Liver (tissue), 9 donors: ENCODE measurements around the gene GPR55. TPM values are rescaled to one million over a fixed set of nuclear protein-coding genes. Genes with fewer than 3 reads are reported as not detected.

Experiments
- DNase-seq: peaks from one replicate; pipeline ENCODE4 v3.0.0-alpha.2; 2017; ENCODE audit warnings: low spot score
- H3K27ac ChIP-seq, 2 donors: one replicate each; pipeline ENCODE4 v1.7.0; 2013; ENCODE audit warnings: inconsistent platforms in 2 of 2, low read length in 2 of 2, control low read depth in 1 of 2, low read depth in 1 of 2, mild to moderate bottlenecking in 1 of 2
- H3K27me3 ChIP-seq, 4 donors: one replicate each; pipeline versions ENCODE4 v1.6.1 to v1.7.0; 2013; ENCODE audit warnings: low read length in 3 of 4, inconsistent platforms in 1 of 4, mild to moderate bottlenecking in 1 of 4, moderate library complexity in 1 of 4; ENCODE audit not compliant: control insufficient read depth in 4 of 4, insufficient read depth in 4 of 4
- H3K36me3 ChIP-seq, 4 donors: one replicate each; pipeline versions ENCODE4 v1.6.1 to v1.7.0; 2013; ENCODE audit warnings: low read length in 3 of 4, mild to moderate bottlenecking in 3 of 4, low read depth in 1 of 4, moderate library complexity in 1 of 4; ENCODE audit not compliant: control insufficient read depth in 4 of 4, insufficient read depth in 3 of 4
- H3K4me1 ChIP-seq, 4 donors: one replicate each; pipeline versions ENCODE4 v1.6.1 to v1.7.0; 2013; ENCODE audit warnings: low read length in 3 of 4, mild to moderate bottlenecking in 3 of 4, moderate library complexity in 1 of 4; ENCODE audit not compliant: control insufficient read depth in 4 of 4, insufficient read depth in 4 of 4
- H3K4me3 ChIP-seq, 3 donors: one replicate each; pipeline versions ENCODE4 v1.6.1 to v1.7.0; 2013; ENCODE audit warnings: low read length in 3 of 3, control low read depth in 1 of 3, low read depth in 1 of 3, mild to moderate bottlenecking in 1 of 3
- H3K9ac ChIP-seq, 2 donors: one replicate each; pipeline ENCODE4 v1.7.0; 2013; ENCODE audit warnings: low read length in 2 of 2, mild to moderate bottlenecking in 2 of 2, moderate library complexity in 2 of 2, control low read depth in 1 of 2, low read depth in 1 of 2
- H3K9me3 ChIP-seq, 4 donors: one replicate each; pipeline versions ENCODE4 v1.6.1 to v1.7.0; 2013; ENCODE audit warnings: low read length in 3 of 4; ENCODE audit not compliant: control insufficient read depth in 4 of 4
- EGR1 ChIP-seq, 2 donors: IDR thresholded peaks; 2 replicates each; pipeline ENCODE4 v1.6.1; 2016 to 2018; ENCODE audit warnings: antibody characterized with exemption in 2 of 2, low read depth in 2 of 2
- FOXA1 ChIP-seq: IDR thresholded peaks from 2 replicates; pipeline ENCODE4 v1.6.1; 2016; ENCODE audit warnings: antibody characterized with exemption
- FOXA2 ChIP-seq: IDR thresholded peaks from 2 replicates; pipeline ENCODE4 v1.6.1; 2016; ENCODE audit warnings: antibody characterized with exemption
- GABPA ChIP-seq, 2 donors: IDR thresholded peaks in 1 of 2; conservative IDR thresholded peaks in 1 of 2; 2 replicates each; pipeline ENCODE4 v1.6.1; 2016; ENCODE audit warnings: antibody characterized with exemption in 2 of 2, mild to moderate bottlenecking in 1 of 2, moderate library complexity in 1 of 2
- HNF4A ChIP-seq, 2 donors: conservative IDR thresholded peaks; 2 replicates each; pipeline ENCODE4 v1.6.1; 2016; ENCODE audit warnings: antibody characterized with exemption in 2 of 2, mild to moderate bottlenecking in 2 of 2
- HNF4G ChIP-seq: IDR thresholded peaks from 2 replicates; pipeline ENCODE4 v1.6.1; 2016; ENCODE audit warnings: antibody characterized with exemption
- JUND ChIP-seq, 2 donors: IDR thresholded peaks; 2 replicates each; pipeline ENCODE4 v1.6.1; 2016; ENCODE audit warnings: antibody characterized with exemption in 2 of 2
- RAD21 ChIP-seq, 2 donors: IDR thresholded peaks; 2 replicates each; pipeline ENCODE4 v1.6.1; 2016; ENCODE audit warnings: antibody characterized with exemption in 2 of 2, mild to moderate bottlenecking in 2 of 2
- SP1 ChIP-seq: IDR thresholded peaks from 2 replicates; pipeline ENCODE4 v1.6.1; 2018; ENCODE audit warnings: antibody characterized with exemption, mild to moderate bottlenecking
- TAF1 ChIP-seq: conservative IDR thresholded peaks from 2 replicates; pipeline ENCODE4 v1.6.1; 2016; ENCODE audit warnings: antibody characterized with exemption, mild to moderate bottlenecking
- YY1 ChIP-seq: IDR thresholded peaks from 2 replicates; pipeline ENCODE4 v1.6.1; 2016; ENCODE audit warnings: antibody characterized with exemption, mild to moderate bottlenecking
- WGBS: extraction: QIAGEN DNeasy Blood & Tissue Kit; methylation state at CpG from one replicate; pipeline ENCODE4 v1.1.7; 2013; 5-methylcytosine and 5-hydroxymethylcytosine counted together
- polyA plus RNA-seq, 2 donors: library from polyadenylated mRNA; stranded (reverse) in 1 of 2; unstranded in 1 of 2; fragments of 200-250 nt in 1 of 2; fragments of >200 nt in 1 of 2; fragmentation: Nextera tagmentation in 1 of 2; extraction: Ambion mirVana in 1 of 2; gene quantifications; one replicate each; pipeline versions ENCODE4 v1.2.1 to v1.2.3, GENCODE V29; 2013 to 2015
- total RNA-seq, 2 donors: library from RNA; depleted of rRNA; stranded (reverse); fragments of >200 nt; gene quantifications; one replicate each; pipeline ENCODE4 v1.2.3, GENCODE V29; 2014
- TF ChIP-seq, protein P1 (sequence below): IDR thresholded peaks from 2 replicates; pipeline ENCODE4 v1.6.1; 2016; ENCODE audit warnings: antibody characterized with exemption
- TF ChIP-seq, protein P2 (sequence below): IDR thresholded peaks from 2 replicates; pipeline ENCODE4 v1.6.1; 2016; ENCODE audit warnings: antibody characterized with exemption, mild to moderate bottlenecking
- TF ChIP-seq, protein P3 (sequence below): fragments of 150-350 bp; IDR thresholded peaks from 2 replicates; pipeline ENCODE4 v1.5.1; 2017; ENCODE audit warnings: improper control_type of control experiment, low read depth, low read length; ENCODE audit not compliant: missing input control
- TF ChIP-seq, protein P4 (sequence below): IDR thresholded peaks from 2 replicates; pipeline ENCODE4 v1.6.1; 2016; ENCODE audit warnings: antibody characterized with exemption
- TF ChIP-seq, protein P5 (sequence below): IDR thresholded peaks from 2 replicates; pipeline ENCODE4 v1.6.1; 2016; ENCODE audit warnings: antibody characterized with exemption
- donor health status: healthy.
- donor health status: healthy.
- donor health status: healthy.
- donor health status: healthy.
- donor health status: healthy.

Gene GPR55
- total and polyA plus RNA-seq, 4 donors: 0.05 to 0.17 (median 0.10) TPM; not detected in 1

DNA sequence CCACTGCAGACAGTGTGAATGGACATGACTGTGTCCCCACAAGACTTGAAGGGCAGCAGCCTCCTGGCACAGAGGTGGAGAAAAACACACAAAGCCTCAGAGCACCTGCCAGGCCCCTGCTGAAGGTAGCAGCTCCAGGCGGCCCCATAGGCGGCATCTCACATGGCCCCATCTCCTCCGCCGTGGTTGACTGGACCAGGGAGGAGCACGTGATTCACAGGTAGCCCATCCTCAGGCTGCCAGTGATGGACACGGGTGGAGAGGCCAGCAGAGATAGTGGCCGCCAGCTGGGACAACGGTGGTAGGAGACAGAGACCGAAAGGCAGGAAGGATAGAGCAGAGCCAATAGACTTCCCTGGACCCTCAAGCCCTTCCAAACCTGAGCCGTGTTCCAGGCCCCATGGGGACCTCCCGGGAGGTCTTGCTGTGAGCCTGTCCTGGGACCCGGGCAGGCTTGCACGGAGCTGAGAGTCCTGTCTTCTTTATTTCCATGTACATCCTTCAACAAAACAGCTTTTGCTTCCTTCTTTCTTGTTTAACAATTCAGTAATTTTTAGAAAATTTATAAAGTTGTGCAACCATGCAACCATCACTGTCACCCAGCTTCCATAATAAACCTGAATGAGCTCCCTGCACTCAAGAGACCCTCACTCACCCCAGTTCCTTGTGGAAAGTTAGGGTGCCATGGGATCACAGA, 26.9 kb downstream of the GPR55 start:
- Histone ChIP-seq H3K4me1 (no peaks in the 10 kb centered on the region), H3K9ac (no peak overlapping the region), H3K36me3 (no peaks in the 10 kb centered on the region), H3K27me3 (peaks cover 0 to 3% (median 0%) of the 10 kb centered on the region in 4 donors), H3K9me3 (no peaks in the 10 kb centered on the region), H3K4me3 (no peak overlapping the region), H3K27ac (no peak overlapping the region)
- TF ChIP-seq, protein P1, sequence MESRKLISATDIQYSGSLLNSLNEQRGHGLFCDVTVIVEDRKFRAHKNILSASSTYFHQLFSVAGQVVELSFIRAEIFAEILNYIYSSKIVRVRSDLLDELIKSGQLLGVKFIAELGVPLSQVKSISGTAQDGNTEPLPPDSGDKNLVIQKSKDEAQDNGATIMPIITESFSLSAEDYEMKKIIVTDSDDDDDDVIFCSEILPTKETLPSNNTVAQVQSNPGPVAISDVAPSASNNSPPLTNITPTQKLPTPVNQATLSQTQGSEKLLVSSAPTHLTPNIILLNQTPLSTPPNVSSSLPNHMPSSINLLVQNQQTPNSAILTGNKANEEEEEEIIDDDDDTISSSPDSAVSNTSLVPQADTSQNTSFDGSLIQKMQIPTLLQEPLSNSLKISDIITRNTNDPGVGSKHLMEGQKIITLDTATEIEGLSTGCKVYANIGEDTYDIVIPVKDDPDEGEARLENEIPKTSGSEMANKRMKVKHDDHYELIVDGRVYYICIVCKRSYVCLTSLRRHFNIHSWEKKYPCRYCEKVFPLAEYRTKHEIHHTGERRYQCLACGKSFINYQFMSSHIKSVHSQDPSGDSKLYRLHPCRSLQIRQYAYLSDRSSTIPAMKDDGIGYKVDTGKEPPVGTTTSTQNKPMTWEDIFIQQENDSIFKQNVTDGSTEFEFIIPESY: no peak
- DNase-seq: peak; percentile 30
- 86% methylated on average over 13 of the region's 13 CpGs for whole genome bisulfite sequencing

DNA sequence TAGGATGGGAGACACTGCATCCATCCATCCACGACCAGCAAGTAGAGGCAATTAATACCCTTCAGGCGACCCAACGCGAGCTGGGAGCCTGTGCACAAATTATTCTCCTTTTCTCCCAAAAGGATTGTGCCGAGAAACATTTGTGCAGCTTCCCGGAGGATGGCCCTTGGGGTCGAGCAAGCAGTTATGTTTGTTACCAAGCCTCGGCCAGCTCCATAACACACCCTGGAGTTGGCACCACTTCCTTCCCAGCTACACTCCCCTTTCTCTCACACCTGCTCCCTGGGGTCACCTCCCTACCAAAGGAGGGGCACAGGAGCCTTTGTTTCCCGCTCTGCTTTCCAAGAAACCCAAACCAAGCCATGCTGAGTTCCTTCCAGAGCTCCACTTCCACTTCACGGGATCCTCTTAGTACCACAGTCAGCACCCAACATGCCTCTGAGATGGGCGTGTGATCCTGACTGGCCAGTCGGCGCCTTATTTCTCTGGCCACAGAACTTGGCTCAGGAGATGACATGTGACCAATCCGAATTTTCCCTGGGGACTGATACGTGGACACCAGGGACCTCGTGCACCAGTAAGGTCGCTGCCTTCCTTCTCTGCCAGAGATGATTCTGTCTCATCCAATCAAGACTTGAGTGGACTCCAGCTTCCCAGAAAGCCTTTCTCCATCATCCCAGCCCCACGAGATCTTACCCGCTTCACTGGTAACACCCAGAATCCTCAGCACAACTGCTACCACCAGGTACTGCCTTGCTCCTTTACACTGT, 28.5 kb downstream of the GPR55 start:
- no peak overlapping the region for H3K27ac ChIP-seq
- no peaks in the 10 kb centered on the region for H3K36me3 ChIP-seq
- TF ChIP-seq, protein P2, sequence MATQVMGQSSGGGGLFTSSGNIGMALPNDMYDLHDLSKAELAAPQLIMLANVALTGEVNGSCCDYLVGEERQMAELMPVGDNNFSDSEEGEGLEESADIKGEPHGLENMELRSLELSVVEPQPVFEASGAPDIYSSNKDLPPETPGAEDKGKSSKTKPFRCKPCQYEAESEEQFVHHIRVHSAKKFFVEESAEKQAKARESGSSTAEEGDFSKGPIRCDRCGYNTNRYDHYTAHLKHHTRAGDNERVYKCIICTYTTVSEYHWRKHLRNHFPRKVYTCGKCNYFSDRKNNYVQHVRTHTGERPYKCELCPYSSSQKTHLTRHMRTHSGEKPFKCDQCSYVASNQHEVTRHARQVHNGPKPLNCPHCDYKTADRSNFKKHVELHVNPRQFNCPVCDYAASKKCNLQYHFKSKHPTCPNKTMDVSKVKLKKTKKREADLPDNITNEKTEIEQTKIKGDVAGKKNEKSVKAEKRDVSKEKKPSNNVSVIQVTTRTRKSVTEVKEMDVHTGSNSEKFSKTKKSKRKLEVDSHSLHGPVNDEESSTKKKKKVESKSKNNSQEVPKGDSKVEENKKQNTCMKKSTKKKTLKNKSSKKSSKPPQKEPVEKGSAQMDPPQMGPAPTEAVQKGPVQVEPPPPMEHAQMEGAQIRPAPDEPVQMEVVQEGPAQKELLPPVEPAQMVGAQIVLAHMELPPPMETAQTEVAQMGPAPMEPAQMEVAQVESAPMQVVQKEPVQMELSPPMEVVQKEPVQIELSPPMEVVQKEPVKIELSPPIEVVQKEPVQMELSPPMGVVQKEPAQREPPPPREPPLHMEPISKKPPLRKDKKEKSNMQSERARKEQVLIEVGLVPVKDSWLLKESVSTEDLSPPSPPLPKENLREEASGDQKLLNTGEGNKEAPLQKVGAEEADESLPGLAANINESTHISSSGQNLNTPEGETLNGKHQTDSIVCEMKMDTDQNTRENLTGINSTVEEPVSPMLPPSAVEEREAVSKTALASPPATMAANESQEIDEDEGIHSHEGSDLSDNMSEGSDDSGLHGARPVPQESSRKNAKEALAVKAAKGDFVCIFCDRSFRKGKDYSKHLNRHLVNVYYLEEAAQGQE: no peak
- TF ChIP-seq EGR1 (IDR thresholded peaks at IDR 0.05; ENCODE audit: low read depth in 2 of 2): no peak
- TF ChIP-seq, protein P3, sequence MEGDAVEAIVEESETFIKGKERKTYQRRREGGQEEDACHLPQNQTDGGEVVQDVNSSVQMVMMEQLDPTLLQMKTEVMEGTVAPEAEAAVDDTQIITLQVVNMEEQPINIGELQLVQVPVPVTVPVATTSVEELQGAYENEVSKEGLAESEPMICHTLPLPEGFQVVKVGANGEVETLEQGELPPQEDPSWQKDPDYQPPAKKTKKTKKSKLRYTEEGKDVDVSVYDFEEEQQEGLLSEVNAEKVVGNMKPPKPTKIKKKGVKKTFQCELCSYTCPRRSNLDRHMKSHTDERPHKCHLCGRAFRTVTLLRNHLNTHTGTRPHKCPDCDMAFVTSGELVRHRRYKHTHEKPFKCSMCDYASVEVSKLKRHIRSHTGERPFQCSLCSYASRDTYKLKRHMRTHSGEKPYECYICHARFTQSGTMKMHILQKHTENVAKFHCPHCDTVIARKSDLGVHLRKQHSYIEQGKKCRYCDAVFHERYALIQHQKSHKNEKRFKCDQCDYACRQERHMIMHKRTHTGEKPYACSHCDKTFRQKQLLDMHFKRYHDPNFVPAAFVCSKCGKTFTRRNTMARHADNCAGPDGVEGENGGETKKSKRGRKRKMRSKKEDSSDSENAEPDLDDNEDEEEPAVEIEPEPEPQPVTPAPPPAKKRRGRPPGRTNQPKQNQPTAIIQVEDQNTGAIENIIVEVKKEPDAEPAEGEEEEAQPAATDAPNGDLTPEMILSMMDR: no peak
- TF ChIP-seq HNF4A (conservative IDR thresholded peaks at IDR 0.05): no peak
- TF ChIP-seq, protein P4, sequence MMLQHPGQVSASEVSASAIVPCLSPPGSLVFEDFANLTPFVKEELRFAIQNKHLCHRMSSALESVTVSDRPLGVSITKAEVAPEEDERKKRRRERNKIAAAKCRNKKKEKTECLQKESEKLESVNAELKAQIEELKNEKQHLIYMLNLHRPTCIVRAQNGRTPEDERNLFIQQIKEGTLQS: no peak
- no peak for TF ChIP-seq FOXA1
- TF ChIP-seq GABPA (IDR thresholded peaks at IDR 0.05 in 1 of 2, conservative IDR thresholded peaks at IDR 0.05 in 1 of 2): no peak
- TF ChIP-seq JUND (IDR thresholded peaks at IDR 0.05): no peak
- no peak for TF ChIP-seq YY1
- TF ChIP-seq FOXA2: no peak
- no peak for TF ChIP-seq TAF1
- no peak for TF ChIP-seq HNF4G
- TF ChIP-seq, protein P5, sequence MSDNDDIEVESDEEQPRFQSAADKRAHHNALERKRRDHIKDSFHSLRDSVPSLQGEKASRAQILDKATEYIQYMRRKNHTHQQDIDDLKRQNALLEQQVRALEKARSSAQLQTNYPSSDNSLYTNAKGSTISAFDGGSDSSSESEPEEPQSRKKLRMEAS: no peak
- TF ChIP-seq SP1: no peak
- no peak for TF ChIP-seq RAD21 (IDR thresholded peaks at IDR 0.05)
- peak; percentile 24 for DNase-seq
- peaks cover 0 to 3% (median 0%) of the 10 kb centered on the region in 4 donors for H3K27me3 ChIP-seq
- 80% methylated on average over 19 of the region's 19 CpGs for WGBS
- H3K9ac ChIP-seq: no peak overlapping the region
- H3K4me3 ChIP-seq: no peak overlapping the region
- no peaks in the 10 kb centered on the region for H3K4me1 ChIP-seq
- H3K9me3 ChIP-seq: peaks cover 0 to 4% (median 3%) of the 10 kb centered on the region in 4 donors
